Panc1 (cell line): ENCODE results near the gene PRODH2. TPM values are rescaled to one million over a fixed set of nuclear protein-coding genes. Genes with fewer than 3 reads are reported as not detected.
A peak's percentile ranks its signal among the peaks of the same experiment; 100 is the strongest.

ENCODE experiments used
- ATAC-seq: fragments of 200-7000 bp; cut with Tn5 transposase; 2 replicates; pipeline ENCODE4 v1.9.1; 2020; ENCODE audit warnings: mild to moderate bottlenecking, moderate library complexity
- BruUV-seq: library from RNA; stranded (reverse); fragments of 400-500 nt; replicated peaks from 2 replicates; lab custom pipeline; 2021; lab: Mats Ljungman, UMichigan
- CTCF ChIA-PET: fragments of 300-600 bp; sonication (Branson Sonifier 250); formaldehyde crosslinking; loops from one replicate; lab custom pipeline; 2022; ENCODE audit warnings: antibody characterized with exemption; lab: Charles Lee
- POLR2A ChIA-PET: fragments of 300-600 bp; sonication (Branson Sonifier 250); formaldehyde crosslinking; loops from one replicate; lab custom pipeline; 2022; ENCODE audit warnings: antibody characterized with exemption; lab: Charles Lee
- DNase-seq: peaks from one replicate; pipeline ENCODE4 v3.0.0-alpha.2; 2010; ENCODE audit warnings: low read depth, low spot score
- H3K27ac ChIP-seq: 2 replicates; pipeline ENCODE4 v1.5.1; 2011; ENCODE audit warnings: mild to moderate bottlenecking, low read length, inconsistent platforms
- H3K27me3 ChIP-seq: fragments of 200-500 bp; sonication (Bioruptor generic); 2 replicates; pipeline ENCODE4 v1.6.0; 2014; ENCODE audit warnings: low read length, inconsistent platforms; ENCODE audit not compliant: control insufficient read depth, insufficient read depth
- H3K36me3 ChIP-seq: fragments of 200-500 bp; sonication (Bioruptor generic); 2 replicates; pipeline ENCODE4 v1.5.1; 2014; ENCODE audit warnings: inconsistent platforms, mild to moderate bottlenecking, low read length, moderate library complexity; ENCODE audit not compliant: control insufficient read depth, insufficient read depth
- H3K4me1 ChIP-seq: 2 replicates; pipeline ENCODE4 v1.5.1; 2011; ENCODE audit warnings: inconsistent platforms, mild to moderate bottlenecking, low read length, moderate library complexity; ENCODE audit not compliant: control insufficient read depth, insufficient read depth
- H3K4me3 ChIP-seq, 2 experiments: 2 replicates each; pipeline ENCODE4 v1.5.1; 2011 to 2012; ENCODE audit warnings: low read depth in 2 of 2, low read length in 2 of 2, mild to moderate bottlenecking in 2 of 2, inconsistent platforms in 1 of 2, moderate library complexity in 1 of 2
- H3K9me3 ChIP-seq: fragments of 200-500 bp; sonication (Bioruptor generic); 2 replicates; pipeline ENCODE4 v1.5.1; 2014; ENCODE audit warnings: low read depth, mild to moderate bottlenecking, inconsistent platforms, low read length, moderate library complexity; ENCODE audit not compliant: control insufficient read depth, insufficient read depth
- CTCF ChIP-seq: fragments of 450-650 bp; IDR thresholded peaks from 2 replicates; pipeline ENCODE4 v1.5.1; 2017; ENCODE audit warnings: mild to moderate bottlenecking
- POLR2AphosphoS5 ChIP-seq: IDR thresholded peaks from 2 replicates; pipeline ENCODE4 v1.6.1; 2012; ENCODE audit warnings: mild to moderate bottlenecking, low read depth, low read length, moderate library complexity
- REST ChIP-seq, 2 experiments: IDR thresholded peaks; 2 replicates each; pipeline ENCODE4 v1.6.1; 2011 to 2012; ENCODE audit warnings: low read depth in 2 of 2, control low read depth in 1 of 2, low read length in 1 of 2, mild to moderate bottlenecking in 1 of 2, moderate library complexity in 1 of 2; ENCODE audit not compliant: insufficient read depth in 1 of 2
- SIN3A ChIP-seq: IDR thresholded peaks from 2 replicates; pipeline ENCODE4 v1.6.1; 2012; ENCODE audit warnings: low read depth, mild to moderate bottlenecking, low read length, moderate library complexity, borderline replicate concordance; ENCODE audit not compliant: insufficient read depth
- TCF7L2 ChIP-seq: IDR thresholded peaks from 2 replicates; pipeline ENCODE4 v1.6.1; 2011; ENCODE audit warnings: mild to moderate bottlenecking, low read depth, low read length, inconsistent platforms
- in situ Hi-C: cut with HindIII; loops from 2 replicates; pipeline ENCODE4 v1.10.0; 2016; ENCODE audit warnings: low sequenced_read_pairs, low pct_unique_long_range_greater_than_20kb
- intact Hi-C: fragments of 100-400 bp; cut with micrococcal nuclease; formaldehyde crosslinking; loops from one replicate; pipeline ENCODE4 v1.10.0; 2022; ENCODE audit not compliant: unreplicated experiment
- total RNA-seq: library from RNA; stranded (reverse); gene quantifications from one replicate; pipeline ENCODE4 v1.2.1, GENCODE V29; 2021; ENCODE audit not compliant: unreplicated experiment

Gene PRODH2
- total RNA-seq, 1 experiment from 2014 or later, result not detected

- intact Hi-C loops, result no loop called here
- ChIA-PET POLR2A (interaction anchor here (0.7 kb wide), 1 partner anchor 10 kb away, joined by 3 read pairs; the partner anchor contains the start of gene LIN37), CTCF (no interaction called here)
- no peaks in the 10 kb centered on the region for H3K27me3 ChIP-seq
- TF ChIP-seq REST (IDR thresholded peaks at IDR 0.05; ENCODE audit: insufficient read depth in 1 of 2, low read depth in 2 of 2, low read length in 1 of 2) (no peak), CTCF (no peak), TCF7L2 (peak; percentile 98), POLR2AphosphoS5 (peak; percentile 74), SIN3A (peak; percentile 85; the same call in 1 of the 2 replicates)
- ATAC-seq, result peak; percentile 97
- peak within 1 kb of the TSS; percentile 95 to 99 for H3K4me3 ChIP-seq
- peak; percentile 99 for DNase-seq
- no peaks in the 10 kb centered on the region for H3K36me3 ChIP-seq
- TSS peak; percentile 92 for BruUV-seq
- H3K9me3 ChIP-seq, result no peaks in the 10 kb centered on the region
- H3K27ac ChIP-seq, result peak within 1 kb of the TSS; percentile 100
- peaks cover 16% of the 10 kb centered on the region for H3K4me1 ChIP-seq
- in situ Hi-C loops, result no loop called here
These were observed 54.7 kb downstream of the PRODH2 start, which contains the start of gene PROSER3 for GRCh38 chr19:35757749-35758608. Gene PROSER3, plus strand, starts transcription at chr19:35758176. Its CDS starts 40 bp downstream, at chr19:35758216.

- Histone ChIP-seq H3K36me3 (no peaks in the 10 kb centered on the region), H3K27me3 (no peaks in the 10 kb centered on the region), H3K4me1 (peaks cover 16% of the 10 kb centered on the region), H3K27ac (peak overlapping the region; percentile 100), H3K9me3 (no peaks in the 10 kb centered on the region), H3K4me3 (peak overlapping the region; percentile 95 to 99)
- no TSS peak for BruUV-seq
- in situ Hi-C loops, result no loop called here
- POLR2A ChIA-PET, result interaction anchor here (0.7 kb wide), 1 partner anchor 9 kb away, joined by 3 read pairs; the partner anchor contains the start of gene LIN37
- TF ChIP-seq POLR2AphosphoS5 (no peak; the same call in 1 of the 2 replicates), SIN3A (no peak), CTCF (no peak), REST (IDR thresholded peaks at IDR 0.05; ENCODE audit: insufficient read depth in 1 of 2, low read depth in 2 of 2, low read length in 1 of 2) (no peak), TCF7L2 (no peak)
- peak; percentile 31 for ATAC-seq
- no peak for DNase-seq
- intact Hi-C loops, result no loop called here
- CTCF ChIA-PET, result no interaction called here
These were observed 55.4 kb downstream of the PRODH2 start for GRCh38 chr19:35757231-35757748.
